Stomach (tissue), 4 donors: ENCODE data around the gene AIG1.

Source experiments
- EP300 ChIP-seq: sonication (generic); formaldehyde crosslinking; IDR thresholded peaks from one replicate; pipeline ENCODE4 v1.6.1; 2017; ENCODE audit warnings: antibody characterized with exemption
- POLR2A ChIP-seq, 4 donors: fragments of 450-650 bp; IDR thresholded peaks; one replicate each; pipeline ENCODE4 v1.6.1; 2016; ENCODE audit warnings: antibody characterized with exemption in 4 of 4, control low read depth in 2 of 4, mild to moderate bottlenecking in 1 of 4, moderate library complexity in 1 of 4
- POLR2AphosphoS5 ChIP-seq, 3 donors: sonication (generic); formaldehyde crosslinking; IDR thresholded peaks; one replicate each; pipeline ENCODE4 v1.6.1; 2016; ENCODE audit warnings: antibody characterized with exemption in 3 of 3
- TF ChIP-seq, protein P1 (sequence below), 7 experiments: fragments of 450-650 bp in 4 of 7; fragments of 200-600 bp in 3 of 7; sonication (generic) in 3 of 7; IDR thresholded peaks; one replicate each; pipeline ENCODE4 v1.5.1; 2016 to 2019; ENCODE audit warnings: antibody characterized with exemption in 7 of 7, control low read depth in 2 of 7, mild to moderate bottlenecking in 1 of 7

DNA sequence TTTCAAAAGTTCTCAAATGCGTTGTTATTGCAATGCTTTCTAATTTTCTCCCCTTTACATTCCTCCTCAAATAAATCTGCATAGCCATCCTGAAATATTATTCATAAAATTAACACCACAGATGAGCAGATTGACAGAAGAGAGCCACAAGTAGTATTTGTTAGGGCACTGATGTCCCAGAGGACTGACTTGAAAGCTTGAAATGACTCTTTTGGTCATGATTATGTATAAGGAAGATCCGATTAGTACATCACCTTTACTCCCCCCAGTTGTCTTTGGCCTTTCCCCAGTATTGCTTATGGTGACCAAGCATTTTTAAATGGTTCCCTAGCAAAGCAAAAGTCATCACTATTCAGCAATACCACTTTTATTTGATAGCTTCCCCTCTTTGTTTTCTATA is 202.2 kb downstream of the AIG1 start:
- TF ChIP-seq POLR2A (IDR thresholded peaks at IDR 0.05) (no peak), EP300 (no peak), POLR2AphosphoS5 (IDR thresholded peaks at IDR 0.05) (no peak)
- TF ChIP-seq, protein P1, sequence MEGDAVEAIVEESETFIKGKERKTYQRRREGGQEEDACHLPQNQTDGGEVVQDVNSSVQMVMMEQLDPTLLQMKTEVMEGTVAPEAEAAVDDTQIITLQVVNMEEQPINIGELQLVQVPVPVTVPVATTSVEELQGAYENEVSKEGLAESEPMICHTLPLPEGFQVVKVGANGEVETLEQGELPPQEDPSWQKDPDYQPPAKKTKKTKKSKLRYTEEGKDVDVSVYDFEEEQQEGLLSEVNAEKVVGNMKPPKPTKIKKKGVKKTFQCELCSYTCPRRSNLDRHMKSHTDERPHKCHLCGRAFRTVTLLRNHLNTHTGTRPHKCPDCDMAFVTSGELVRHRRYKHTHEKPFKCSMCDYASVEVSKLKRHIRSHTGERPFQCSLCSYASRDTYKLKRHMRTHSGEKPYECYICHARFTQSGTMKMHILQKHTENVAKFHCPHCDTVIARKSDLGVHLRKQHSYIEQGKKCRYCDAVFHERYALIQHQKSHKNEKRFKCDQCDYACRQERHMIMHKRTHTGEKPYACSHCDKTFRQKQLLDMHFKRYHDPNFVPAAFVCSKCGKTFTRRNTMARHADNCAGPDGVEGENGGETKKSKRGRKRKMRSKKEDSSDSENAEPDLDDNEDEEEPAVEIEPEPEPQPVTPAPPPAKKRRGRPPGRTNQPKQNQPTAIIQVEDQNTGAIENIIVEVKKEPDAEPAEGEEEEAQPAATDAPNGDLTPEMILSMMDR (IDR thresholded peaks at IDR 0.05), result no peak
